ENCODE results near the gene WDR62. TPM values are rescaled to one million over a fixed set of nuclear protein-coding genes. Genes with fewer than 3 reads are reported as not detected.
A peak's percentile ranks its signal among the peaks of the same experiment; 100 is the strongest.
"Not testable (repeated sequence)": the region's sequence is repeated elsewhere in the genome, so short reads cannot be mapped to it uniquely, and the experiment has no call there.

The WDR62 gene
- total RNA-seq, 4 donors from 2014 or later: 0.42 to 2.1 (median 1.4) TPM

- H3K27me3 ChIP-seq: no peaks in the 10 kb centered on the region
- WGBS, 2 donors: 82 to 83% methylated on average over 6 of the region's 6 CpGs
Measured at GRCh38 chr19:36059180-36059910, 4.6 kb downstream of the WDR62 start.

GRCh38 chr19:36060430-36060829 is 5.7 kb downstream of the WDR62 start:
- no peaks in the 10 kb centered on the region for H3K36me3 ChIP-seq
- WGBS, 2 donors: 66% methylated on average over 4 of the region's 4 CpGs
- peak in 1 of 2 donors; percentile 53 for DNase-seq (ENCODE audit: low spot score in 2 of 2)

More at GRCh38 chr19:36059180-36059910, 4.6 kb downstream of the WDR62 start:
- Histone ChIP-seq H3K4me3 (no peak overlapping the region), H3K4me1 (peaks cover 0 to 10% (median 8%) of the 10 kb centered on the region in 4 donors), H3K9me3 (no peaks in the 10 kb centered on the region), H3K36me3 (no peaks in the 10 kb centered on the region), H3K27ac (no peak overlapping the region)
- no peak for TF ChIP-seq CTCF (IDR thresholded peaks at IDR 0.05)
- TF ChIP-seq EP300 (IDR thresholded peaks at IDR 0.05): no peak
- no peak for TF ChIP-seq POLR2A (IDR thresholded peaks at IDR 0.05)
- no peak for DNase-seq (ENCODE audit: low spot score in 2 of 2)

GRCh38 chr19:36061367-36061766 is 6.7 kb downstream of the WDR62 start:
- TF ChIP-seq POLR2A (IDR thresholded peaks at IDR 0.05) (no peak), EP300 (IDR thresholded peaks at IDR 0.05) (no peak), CTCF (IDR thresholded peaks at IDR 0.05) (no peak)
- H3K4me3 ChIP-seq: no peak overlapping the region
- H3K27me3 ChIP-seq: no peaks in the 10 kb centered on the region
- H3K9me3 ChIP-seq: no peaks in the 10 kb centered on the region
- WGBS, 2 donors: 94 to 100% methylated on average over 2 of the region's 2 CpGs
- H3K36me3 ChIP-seq: no peaks in the 10 kb centered on the region
- H3K27ac ChIP-seq: no peak overlapping the region
- H3K4me1 ChIP-seq: no peaks in the 10 kb centered on the region
- DNase-seq (ENCODE audit: low spot score in 2 of 2): no peak

More at GRCh38 chr19:36060430-36060829, 5.7 kb downstream of the WDR62 start:
- no peak overlapping the region for H3K4me3 ChIP-seq
- H3K27ac ChIP-seq: no peak overlapping the region
- TF ChIP-seq EP300 (IDR thresholded peaks at IDR 0.05) (no peak), CTCF (IDR thresholded peaks at IDR 0.05) (peak; percentile 34 to 76 (median 65)), POLR2A (IDR thresholded peaks at IDR 0.05) (no peak)
- H3K27me3 ChIP-seq: no peaks in the 10 kb centered on the region
- H3K9me3 ChIP-seq: no peaks in the 10 kb centered on the region
- H3K4me1 ChIP-seq: peaks cover 0 to 4% (median 2%) of the 10 kb centered on the region in 4 donors

GRCh38 chr19:36064826-36065225 is 10.1 kb downstream of the WDR62 start:
- Histone ChIP-seq H3K9me3 (no peaks in the 10 kb centered on the region), H3K4me1 (no peaks in the 10 kb centered on the region), H3K4me3 (no peak overlapping the region), H3K27ac (no peak overlapping the region), H3K27me3 (no peaks in the 10 kb centered on the region), H3K36me3 (peaks cover 0 to 11% (median 0%) of the 10 kb centered on the region in 3 donors)
- no peak for DNase-seq (ENCODE audit: low spot score in 2 of 2)
- TF ChIP-seq CTCF (IDR thresholded peaks at IDR 0.05) (no peak), EP300 (IDR thresholded peaks at IDR 0.05) (no peak), POLR2A (IDR thresholded peaks at IDR 0.05) (no peak)
- WGBS, 2 donors: 92% methylated on average over 8 of the region's 8 CpGs

- Histone ChIP-seq H3K4me1 (peaks cover 0 to 10% (median 0%) of the 10 kb centered on the region in 4 donors), H3K4me3 (no peak overlapping the region), H3K27ac (no peak overlapping the region), H3K36me3 (peaks cover 0 to 11% (median 0%) of the 10 kb centered on the region in 3 donors), H3K27me3 (no peaks in the 10 kb centered on the region), H3K9me3 (no peaks in the 10 kb centered on the region)
- DNase-seq (ENCODE audit: low spot score in 2 of 2): no peak
- 88 to 94% methylated on average over 7 to 11 of the region's 11 CpGs for WGBS, 2 donors
- TF ChIP-seq EP300 (IDR thresholded peaks at IDR 0.05) (no peak), POLR2A (IDR thresholded peaks at IDR 0.05) (no peak), CTCF (IDR thresholded peaks at IDR 0.05) (no peak)
Measured at GRCh38 chr19:36067681-36068080, 13.0 kb downstream of the WDR62 start.

GRCh38 chr19:36068810-36069499 is 14.3 kb downstream of the WDR62 start:
- DNase-seq (ENCODE audit: low spot score in 2 of 2); H3K4me1 ChIP-seq; H3K27me3 ChIP-seq; H3K9me3 ChIP-seq: not testable (repeated sequence)
- H3K4me3 ChIP-seq: peak overlapping the region in 1 of 4 donors; percentile 43
- 83 to 87% methylated on average over 25 to 41 of the region's 57 CpGs for WGBS, 2 donors
- peaks cover 0 to 11% (median 0%) of the 10 kb centered on the region in 3 donors for H3K36me3 ChIP-seq
- peak overlapping the region in 2 of 4 donors; percentile 59 to 82 for H3K27ac ChIP-seq

All from tibial nerve (tissue), 4 donors.